ENCODE measurements around the gene GOT1.
A peak's percentile ranks its signal among the peaks of the same experiment; 100 is the strongest.

GOT1 gene

GRCh38 chr10:99432881-99433280 lies 2.5 kb upstream of the GOT1 start:
- DNase-seq, result no peak

- DNase-seq, result no peak
Measured at GRCh38 chr10:99432047-99432446, 1.6 kb upstream of the GOT1 start.

GRCh38 chr10:99431190-99431760 lies 851 bp upstream of the GOT1 start:
- DNase-seq, result peak; percentile 17

- no peak for DNase-seq
Measured at GRCh38 chr10:99430116-99430450, 341 bp downstream of the GOT1 start.

- no peak for DNase-seq
Measured at GRCh38 chr10:99429517-99430095, 818 bp downstream of the GOT1 start.

- no peak for DNase-seq
Measured at GRCh38 chr10:99427566-99428190, 2.7 kb downstream of the GOT1 start.

- no peak for DNase-seq
Measured at GRCh38 chr10:99426689-99427088, 3.7 kb downstream of the GOT1 start.

- DNase-seq, result no peak
Measured at GRCh38 chr10:99425204-99425603, 5.2 kb downstream of the GOT1 start.

- no peak for DNase-seq
Measured at GRCh38 chr10:99424656-99425055, 5.8 kb downstream of the GOT1 start.

- no peak for DNase-seq
Measured at GRCh38 chr10:99422529-99423096, 7.8 kb downstream of the GOT1 start.

- DNase-seq, result no peak
Measured at GRCh38 chr10:99421233-99421739, 9.1 kb downstream of the GOT1 start.

- DNase-seq, result no peak
Measured at GRCh38 chr10:99419688-99420087, 10.7 kb downstream of the GOT1 start.

GRCh38 chr10:99418910-99419624 lies 11.4 kb downstream of the GOT1 start:
- DNase-seq, result no peak

- DNase-seq, result no peak
Measured at GRCh38 chr10:99412099-99412498, 18.3 kb downstream of the GOT1 start.

- no peak for DNase-seq
Measured at GRCh38 chr10:99411546-99411945, 18.9 kb downstream of the GOT1 start.

GRCh38 chr10:99410876-99411275 lies 19.5 kb downstream of the GOT1 start:
- no peak for DNase-seq

- no peak for DNase-seq
Measured at GRCh38 chr10:99410146-99410545, 20.3 kb downstream of the GOT1 start.

- no peak for DNase-seq
Measured at GRCh38 chr10:99406149-99406548, 24.3 kb downstream of the GOT1 start.

- no peak for DNase-seq
Measured at GRCh38 chr10:99403674-99404073, 26.8 kb downstream of the GOT1 start.

GRCh38 chr10:99399664-99400063 lies 30.8 kb downstream of the GOT1 start:
- DNase-seq, result no peak

GRCh38 chr10:99396471-99396870 lies 34.0 kb downstream of the GOT1 start:
- DNase-seq, result no peak

- DNase-seq, result peak; percentile 79
Measured at GRCh38 chr10:99395750-99396445, 34.5 kb downstream of the GOT1 start.
